ENCODE data around the gene HES6. TPM values are rescaled to one million over a fixed set of nuclear protein-coding genes. Genes with fewer than 3 reads are reported as not detected.

The HES6 gene
- total and polyA plus RNA-seq, 2 of the 8 experiments (the other 6 are each of a cell fraction or from before 2014, with no cell fraction given): 32.6 to 36.3 TPM

- TF ChIP-seq BRCA1 (IDR thresholded peaks at IDR 0.05; ENCODE audit: low read depth, low read length): no peak
- no peak for TF ChIP-seq KDM5A (IDR thresholded peaks at IDR 0.05; ENCODE audit: low read length)
- peak; percentile 2 for TF ChIP-seq NANOG (IDR thresholded peaks at IDR 0.05; ENCODE audit: insufficient read depth, low read depth, low read length, poor library complexity, severe bottlenecking)
- TF ChIP-seq SIRT6 (IDR thresholded peaks at IDR 0.05; ENCODE audit: low read length): no peak
- TF ChIP-seq MAX (IDR thresholded peaks at IDR 0.05): 0 out of 2 replicates have a peak, but pooled peaks have one; percentile 28
- no peak for TF ChIP-seq SRF (IDR thresholded peaks at IDR 0.05; ENCODE audit: low read depth, low read length)
- TF ChIP-seq CHD2 (IDR thresholded peaks at IDR 0.05; ENCODE audit: low read length): no peak
- TF ChIP-seq CEBPB (IDR thresholded peaks at IDR 0.05; ENCODE audit: low read depth, low read length): peak; percentile 84
- no peak for TF ChIP-seq POLR2A (IDR thresholded peaks at IDR 0.05; ENCODE audit: control extremely low read depth in 1 of 2, low read depth in 2 of 2, low read length in 2 of 2)
- peak; percentile 61; the same call in 1 of the 2 replicates for TF ChIP-seq GABPA (IDR thresholded peaks at IDR 0.05; ENCODE audit: borderline replicate concordance, insufficient read depth, low read length)
Measured at GRCh38 chr2:238256594-238257104, 16.8 kb upstream of the HES6 start (continued).
